Activated CD8-positive, alpha-beta memory T cell treated with anti-CD3 and anti-CD28 coated beads, Interleukin-2, amount 50 U/mL, for 1 hour (primary cell): ENCODE measurements around the gene TMEM203.
A peak's percentile ranks its signal among the peaks of the same experiment; 100 is the strongest.

Source experiments
- DNase-seq: peaks from one replicate; pipeline ENCODE4 v3.0.0-alpha.2; 2020; ENCODE audit errors: extremely low read depth

The TMEM203 gene

GRCh38 chr9:137194909-137195308 lies 10.5 kb downstream of the TMEM203 start:
- no peak for DNase-seq

- no peak for DNase-seq
Measured at GRCh38 chr9:137194388-137194787, 11.1 kb downstream of the TMEM203 start.

DNA sequence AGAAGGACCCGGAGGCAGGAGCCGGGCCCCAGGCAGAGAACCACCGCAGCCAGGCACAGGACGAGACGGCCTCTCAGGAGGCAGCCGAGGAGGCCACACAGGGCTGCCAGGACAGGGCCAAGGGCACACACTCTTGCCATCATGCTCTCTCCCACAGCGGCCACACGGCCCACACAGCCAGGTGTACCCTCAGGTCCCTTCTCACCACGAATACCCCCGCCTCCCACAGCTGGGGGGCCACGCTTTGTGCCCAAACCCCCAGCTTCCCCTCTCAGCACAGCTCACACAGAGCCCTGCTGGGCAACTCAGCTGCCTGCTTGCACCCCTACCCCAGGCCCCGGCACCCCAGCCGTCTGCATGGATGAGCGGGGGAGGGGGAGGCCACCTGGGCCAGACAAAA lies 11.7 kb downstream of the TMEM203 start:
- DNase-seq, result no peak

GRCh38 chr9:137192859-137193258 lies 12.6 kb downstream of the TMEM203 start:
- no peak for DNase-seq

- no peak for DNase-seq
Measured at GRCh38 chr9:137192448-137192780, 13.0 kb downstream of the TMEM203 start.

GRCh38 chr9:137191691-137192447 lies 13.6 kb downstream of the TMEM203 start:
- no peak for DNase-seq

DNA sequence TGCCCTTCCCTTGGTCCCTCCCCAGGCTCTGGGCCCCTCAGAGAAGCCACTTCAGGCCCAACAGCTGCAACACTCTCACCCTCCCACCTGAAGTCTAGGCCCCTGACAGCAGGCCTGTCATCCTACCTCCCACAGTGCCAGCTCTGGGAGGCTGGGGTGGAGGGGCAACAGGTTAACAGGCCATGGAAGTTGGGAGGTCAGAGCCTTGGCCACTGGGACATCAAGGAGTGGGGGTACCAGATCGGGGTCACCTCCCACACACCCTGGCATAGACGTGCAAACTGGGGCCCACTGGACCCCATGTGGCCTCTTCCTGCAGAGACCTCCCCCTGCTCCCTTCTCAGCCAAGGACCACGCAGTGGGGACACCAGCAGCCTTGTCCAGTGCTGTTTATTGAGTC lies 14.2 kb downstream of the TMEM203 start:
- DNase-seq, result no peak

- no peak for DNase-seq
Measured at GRCh38 chr9:137190315-137190856, 15.1 kb downstream of the TMEM203 start.

GRCh38 chr9:137189297-137190295 lies 15.9 kb downstream of the TMEM203 start:
- DNase-seq, result no peak

DNA sequence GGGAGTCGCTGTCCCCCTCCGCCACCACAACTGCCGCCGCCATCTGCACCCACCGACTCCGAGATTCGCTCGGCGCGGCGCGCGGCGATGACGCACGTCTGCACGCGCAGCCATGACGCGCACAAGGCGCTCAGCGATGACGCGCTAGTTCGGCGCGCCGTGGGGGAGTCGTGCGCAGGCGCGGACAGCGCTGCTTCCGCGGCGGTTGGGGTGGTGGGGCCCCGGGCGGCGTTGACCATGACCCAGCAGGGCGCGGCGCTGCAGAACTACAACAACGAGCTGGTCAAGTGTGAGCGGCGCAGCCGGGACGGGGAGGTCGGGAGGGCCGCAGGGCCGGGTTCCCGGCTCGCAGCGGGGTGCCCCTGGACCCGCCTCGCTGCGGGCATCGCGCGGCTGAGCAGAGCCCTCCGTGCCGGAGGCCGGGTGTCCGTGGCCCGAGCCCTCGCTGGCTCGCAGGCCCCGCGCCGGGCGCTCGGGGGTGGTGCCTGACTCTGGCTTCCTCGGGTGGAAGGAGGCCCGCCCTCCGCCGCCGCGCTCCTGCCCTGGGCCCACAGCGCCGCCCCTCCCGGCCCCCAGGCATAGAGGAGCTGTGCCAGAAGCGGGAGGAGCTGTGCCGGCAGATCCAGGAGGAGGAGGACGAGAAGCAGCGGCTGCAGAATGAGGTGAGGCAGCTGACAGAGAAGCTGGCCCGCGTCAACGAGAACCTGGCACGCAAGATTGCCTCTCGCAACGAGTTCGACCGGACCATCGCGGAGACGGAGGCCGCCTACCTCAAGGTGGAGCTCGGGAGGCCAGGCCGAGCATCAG lies 16.8 kb downstream of the TMEM203 start, which contains the start of the genes ANAPC2 and SSNA1:
Gene ANAPC2 (minus strand): TSS at position 71 of the 807 bp plus-strand sequence. CDS start 28 bp downstream, at position 43.
Gene SSNA1 (plus strand): TSS at position 187 of the 807 bp plus-strand sequence. CDS start 51 bp downstream, at position 238.
- peak; percentile 62 for DNase-seq

GRCh38 chr9:137188086-137188489 lies 17.4 kb downstream of the TMEM203 start:
- DNase-seq, result no peak

DNA sequence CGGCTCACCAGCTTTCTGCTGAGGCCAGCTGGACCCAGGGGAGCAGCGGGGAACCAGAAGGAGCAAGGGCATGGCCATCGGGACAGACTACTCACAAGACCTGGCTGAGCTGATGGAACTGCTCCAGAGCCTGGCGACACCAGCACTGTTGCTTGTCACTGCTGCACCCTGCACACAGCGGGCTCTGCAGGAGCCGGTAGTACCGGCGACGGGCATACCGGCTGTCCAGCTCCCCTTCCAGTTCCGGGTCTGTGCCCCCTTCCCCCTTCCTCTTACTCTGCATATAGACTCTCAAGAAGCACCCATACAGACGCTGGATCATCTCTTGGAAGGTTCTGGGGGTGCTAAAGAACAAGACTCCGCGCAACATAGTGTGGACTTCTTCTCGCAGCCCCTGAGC lies 18.1 kb downstream of the TMEM203 start:
- DNase-seq, result no peak

DNA sequence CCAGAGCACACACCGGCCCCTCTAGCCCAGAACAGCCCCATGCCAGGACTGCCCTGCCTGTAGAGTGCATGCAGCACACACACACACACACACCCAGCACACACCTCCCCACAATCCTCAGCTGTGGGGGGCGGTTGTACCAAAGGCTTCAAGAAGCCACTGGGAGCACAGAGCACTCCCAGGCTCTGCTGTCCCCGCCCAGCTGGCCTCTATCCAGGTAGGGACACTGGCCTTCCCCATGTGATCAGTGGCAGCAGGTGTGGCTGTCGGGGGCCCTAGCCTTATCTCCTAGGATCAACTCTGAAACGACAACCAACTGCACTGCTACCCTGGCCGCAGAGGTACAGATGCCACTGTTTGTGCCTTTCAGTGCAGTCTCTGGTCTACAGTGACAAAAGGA lies 19.1 kb downstream of the TMEM203 start:
- DNase-seq, result no peak

DNA sequence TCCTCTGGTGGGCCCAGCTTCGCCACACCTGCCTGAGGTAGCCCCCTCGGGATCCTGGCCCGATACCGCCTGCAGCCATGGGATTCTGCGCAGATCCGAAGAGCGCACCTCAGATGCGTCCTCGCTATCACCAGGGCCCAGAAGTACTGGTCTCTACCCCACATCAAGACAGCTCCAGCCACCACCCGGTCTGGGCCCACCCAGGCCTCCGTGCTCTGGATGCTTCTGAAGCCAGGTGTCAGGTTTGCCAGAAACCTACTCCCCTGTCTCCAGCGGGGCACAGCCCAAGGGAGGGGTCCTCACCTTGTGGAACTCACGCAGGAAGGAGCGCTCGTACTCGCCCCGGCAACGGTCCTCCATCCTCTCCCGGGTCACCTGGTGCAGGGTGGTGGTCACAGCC lies 19.5 kb downstream of the TMEM203 start:
- DNase-seq, result no peak

DNA sequence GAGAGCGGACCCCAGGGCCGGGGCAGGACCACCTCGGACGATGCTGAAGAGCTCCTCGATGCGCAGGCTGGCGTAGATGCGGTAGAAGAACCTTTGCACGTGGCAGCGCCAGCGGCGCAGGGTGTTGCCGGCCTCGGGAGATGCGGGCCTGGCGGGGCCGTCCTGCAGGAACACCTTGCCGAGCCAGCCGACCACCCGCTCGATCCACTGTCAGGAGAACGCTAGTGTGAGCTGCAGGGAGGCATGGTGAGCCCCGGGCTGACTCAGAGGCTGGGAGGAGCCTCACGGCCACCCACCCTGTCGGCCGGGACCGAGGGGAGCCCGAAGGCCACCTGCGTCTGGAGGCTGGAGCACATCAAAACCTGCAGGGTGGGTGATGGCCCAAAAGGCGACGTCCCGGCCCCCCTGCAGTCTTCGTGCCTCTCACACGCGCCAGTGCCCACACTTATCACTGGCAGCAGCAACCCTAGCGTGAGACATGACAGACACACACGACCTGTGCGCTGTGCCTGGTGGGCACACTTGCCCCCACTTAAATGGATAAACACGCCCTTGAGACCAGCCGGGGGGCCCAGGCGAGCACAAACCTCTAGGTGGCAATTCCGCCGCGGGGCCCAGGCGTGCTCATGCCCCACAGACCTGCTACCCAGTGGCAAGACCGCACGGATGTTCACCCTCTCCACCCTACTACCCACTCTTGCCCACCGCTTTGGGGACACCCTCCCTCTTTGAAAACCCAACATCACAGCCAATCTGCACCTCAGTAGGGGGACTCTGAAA lies 20.4 kb downstream of the TMEM203 start:
- DNase-seq, result no peak

- DNase-seq, result no peak
Measured at GRCh38 chr9:137183980-137184595, 21.4 kb downstream of the TMEM203 start.

DNA sequence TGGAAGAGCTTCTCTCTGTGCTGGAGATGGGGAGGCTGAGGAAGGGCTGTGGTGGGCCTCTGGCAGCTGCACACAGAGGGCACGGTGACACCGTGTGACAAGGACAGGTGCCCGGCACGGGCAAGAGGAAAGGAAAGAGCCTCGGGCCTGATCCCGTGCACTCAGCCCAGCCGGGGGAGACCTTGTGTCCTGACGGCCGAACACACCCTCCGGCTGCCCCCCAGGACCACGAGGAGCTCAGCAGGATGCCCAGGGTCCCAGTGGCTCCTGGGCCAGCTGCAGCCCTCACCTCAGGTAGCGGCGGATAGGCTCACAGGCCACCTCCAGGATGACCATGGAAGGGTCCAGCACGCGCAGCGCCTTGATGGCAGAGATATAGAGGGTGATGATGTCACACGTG lies 22.6 kb downstream of the TMEM203 start:
- DNase-seq, result no peak

DNA sequence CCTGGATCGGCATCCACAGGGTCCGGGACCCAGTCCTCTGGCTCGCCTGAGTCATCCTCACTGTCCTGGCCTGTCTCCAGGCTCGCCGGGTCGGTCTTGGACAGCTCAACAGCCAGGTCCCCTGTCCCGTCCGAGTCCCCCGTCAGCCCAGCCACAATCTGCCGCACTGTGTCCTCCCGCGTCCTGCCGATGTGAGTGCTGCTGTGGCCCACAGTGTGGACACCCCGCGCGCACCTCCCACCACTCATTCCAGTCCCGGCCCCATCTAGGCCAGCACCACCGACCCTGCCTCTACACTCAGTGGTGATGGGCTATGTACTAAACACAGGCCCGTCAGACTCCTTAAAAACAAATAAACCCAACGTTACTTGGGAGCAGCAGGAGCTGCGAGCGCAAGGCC lies 23.8 kb downstream of the TMEM203 start:
- DNase-seq, result no peak

DNA sequence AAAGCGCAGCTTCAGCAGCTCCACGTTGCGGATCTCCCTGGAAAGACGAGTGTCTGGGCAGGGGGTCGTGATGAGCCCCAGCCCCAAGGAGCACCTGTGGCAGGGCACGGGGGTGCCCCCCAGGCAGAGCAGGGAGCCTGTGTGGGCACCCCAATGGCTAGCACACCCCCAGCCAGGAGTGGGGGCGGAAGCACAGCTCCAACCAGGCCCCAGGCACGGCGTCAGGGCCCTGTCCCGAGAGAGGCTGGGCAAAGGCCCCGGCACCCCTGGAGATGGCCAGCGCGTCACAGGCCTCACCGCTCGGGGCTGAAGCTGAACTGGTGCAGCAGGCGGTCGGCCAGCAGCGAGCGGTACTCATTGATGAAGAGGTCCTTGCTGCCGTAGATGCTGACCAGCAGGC lies 25.0 kb downstream of the TMEM203 start:
- no peak for DNase-seq

- no peak for DNase-seq
Measured at GRCh38 chr9:137179761-137180160, 25.7 kb downstream of the TMEM203 start.
